ENCODE data around the gene RHEBL1.

DNA sequence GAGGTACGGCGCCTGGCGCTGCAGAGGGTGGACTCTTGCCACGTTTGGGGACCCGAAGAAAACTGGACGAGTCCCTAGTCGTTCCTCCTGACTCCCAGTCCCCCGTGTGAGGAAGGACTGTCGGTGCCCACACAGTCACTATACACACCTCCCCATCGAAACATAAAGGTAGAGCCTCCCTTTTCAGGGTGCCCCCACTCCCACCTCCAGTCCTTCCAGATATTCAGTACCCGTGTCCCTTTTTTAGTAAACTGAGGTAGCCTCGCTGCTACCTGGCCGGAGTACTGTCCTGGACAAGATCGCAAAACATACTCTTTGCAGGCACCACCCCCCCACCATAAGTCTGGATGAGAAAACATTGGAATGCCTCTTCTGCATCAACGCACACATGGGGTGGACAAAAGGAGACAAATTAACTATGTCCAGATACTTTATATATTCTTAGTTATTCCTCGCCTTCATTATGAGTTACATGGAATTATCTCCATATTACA is 8.6 kb downstream of the RHEBL1 start:
- TF ChIP-seq, protein P1, sequence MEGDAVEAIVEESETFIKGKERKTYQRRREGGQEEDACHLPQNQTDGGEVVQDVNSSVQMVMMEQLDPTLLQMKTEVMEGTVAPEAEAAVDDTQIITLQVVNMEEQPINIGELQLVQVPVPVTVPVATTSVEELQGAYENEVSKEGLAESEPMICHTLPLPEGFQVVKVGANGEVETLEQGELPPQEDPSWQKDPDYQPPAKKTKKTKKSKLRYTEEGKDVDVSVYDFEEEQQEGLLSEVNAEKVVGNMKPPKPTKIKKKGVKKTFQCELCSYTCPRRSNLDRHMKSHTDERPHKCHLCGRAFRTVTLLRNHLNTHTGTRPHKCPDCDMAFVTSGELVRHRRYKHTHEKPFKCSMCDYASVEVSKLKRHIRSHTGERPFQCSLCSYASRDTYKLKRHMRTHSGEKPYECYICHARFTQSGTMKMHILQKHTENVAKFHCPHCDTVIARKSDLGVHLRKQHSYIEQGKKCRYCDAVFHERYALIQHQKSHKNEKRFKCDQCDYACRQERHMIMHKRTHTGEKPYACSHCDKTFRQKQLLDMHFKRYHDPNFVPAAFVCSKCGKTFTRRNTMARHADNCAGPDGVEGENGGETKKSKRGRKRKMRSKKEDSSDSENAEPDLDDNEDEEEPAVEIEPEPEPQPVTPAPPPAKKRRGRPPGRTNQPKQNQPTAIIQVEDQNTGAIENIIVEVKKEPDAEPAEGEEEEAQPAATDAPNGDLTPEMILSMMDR (IDR thresholded peaks at IDR 0.05), result no peak
- no peak for TF ChIP-seq EP300 (IDR thresholded peaks at IDR 0.05; ENCODE audit: low read depth)
- TF ChIP-seq POLR2A (IDR thresholded peaks at IDR 0.05), result no peak

All from transverse colon (tissue), 3 donors.